Measurements from ENCODE around the gene CLIP2. TPM values are rescaled to one million over a fixed set of nuclear protein-coding genes. Genes with fewer than 3 reads are reported as not detected.

The CLIP2 gene
- polyA plus RNA-seq, 1 donor from 2014 or later: 25.7 TPM

- no peaks in the 10 kb centered on the region for H3K9me2 ChIP-seq (ENCODE audit: insufficient read depth, low read length)
- no peaks in the 10 kb centered on the region for H3F3A ChIP-seq (ENCODE audit: insufficient read depth, low read length, poor library complexity, severe bottlenecking)
- no peaks in the 10 kb centered on the region for H3K79me2 ChIP-seq (replicated peaks; ENCODE audit: insufficient read depth, low read length)
- no peak overlapping the region for H3K4me3 ChIP-seq (ENCODE audit: low read length)
- H3K9me3 ChIP-seq (ENCODE audit: low read length): no peaks in the 10 kb centered on the region
- no peak overlapping the region for H3K9ac ChIP-seq (ENCODE audit: low read length)
- H2AFZ ChIP-seq (ENCODE audit: low read depth, low read length): no peak overlapping the region
- H3K27me3 ChIP-seq (ENCODE audit: insufficient read depth, low read depth, low read length): no peaks in the 10 kb centered on the region
- no peaks in the 10 kb centered on the region for H3K36me3 ChIP-seq (ENCODE audit: insufficient read depth, low read length)
- no peak overlapping the region for H3K4me2 ChIP-seq (ENCODE audit: low read length)
- H3K27ac ChIP-seq (ENCODE audit: low read length): no peak overlapping the region
- no peaks in the 10 kb centered on the region for H4K20me1 ChIP-seq (ENCODE audit: insufficient read depth)
- TF ChIP-seq EZH2 (IDR thresholded peaks at IDR 0.05; ENCODE audit: borderline replicate concordance, insufficient read depth, low read length, poor library complexity, severe bottlenecking): no peak
- no peak for TF ChIP-seq CTCF (IDR thresholded peaks at IDR 0.05; ENCODE audit: poor library complexity, severe bottlenecking)
- no peak for TF ChIP-seq RAD21 (conservative IDR thresholded peaks at IDR 0.05)
- no peak for TF ChIP-seq TAF1 (IDR thresholded peaks at IDR 0.05; ENCODE audit: low read depth)
- no peak for TF ChIP-seq SMC3 (conservative IDR thresholded peaks at IDR 0.05; ENCODE audit: poor library complexity)
- TF ChIP-seq EP300 (conservative IDR thresholded peaks at IDR 0.05; ENCODE audit: poor library complexity, severe bottlenecking): no peak
- TF ChIP-seq MXI1 (conservative IDR thresholded peaks at IDR 0.05; ENCODE audit: poor library complexity, severe bottlenecking): no peak
- TF ChIP-seq POLR2AphosphoS5 (IDR thresholded peaks at IDR 0.05): no peak
- no peak for TF ChIP-seq REST (IDR thresholded peaks at IDR 0.05; ENCODE audit: borderline replicate concordance)
These were observed 54.3 kb downstream of the CLIP2 start for GRCh38 chr7:74343281-74344131.

GRCh38 chr7:74344132-74344496, 54.9 kb downstream of the CLIP2 start:
- Histone ChIP-seq H3K9me3 (ENCODE audit: low read length) (no peaks in the 10 kb centered on the region), H4K20me1 (ENCODE audit: insufficient read depth) (no peaks in the 10 kb centered on the region), H3K27me3 (ENCODE audit: insufficient read depth, low read depth, low read length) (no peaks in the 10 kb centered on the region), H3K4me2 (ENCODE audit: low read length) (no peak overlapping the region), H3K36me3 (ENCODE audit: insufficient read depth, low read length) (no peaks in the 10 kb centered on the region), H3K9ac (ENCODE audit: low read length) (no peak overlapping the region), H3F3A (ENCODE audit: insufficient read depth, low read length, poor library complexity, severe bottlenecking) (no peaks in the 10 kb centered on the region), H3K9me2 (ENCODE audit: insufficient read depth, low read length) (no peaks in the 10 kb centered on the region), H3K4me3 (ENCODE audit: low read length) (no peak overlapping the region), H2AFZ (ENCODE audit: low read depth, low read length) (no peak overlapping the region), H3K79me2 (replicated peaks; ENCODE audit: insufficient read depth, low read length) (no peaks in the 10 kb centered on the region), H3K27ac (ENCODE audit: low read length) (no peak overlapping the region)
- no peak for TF ChIP-seq EP300 (conservative IDR thresholded peaks at IDR 0.05; ENCODE audit: poor library complexity, severe bottlenecking)
- no peak for TF ChIP-seq POLR2AphosphoS5 (IDR thresholded peaks at IDR 0.05)
- TF ChIP-seq EZH2 (IDR thresholded peaks at IDR 0.05; ENCODE audit: borderline replicate concordance, insufficient read depth, low read length, poor library complexity, severe bottlenecking): no peak
- TF ChIP-seq TAF1 (IDR thresholded peaks at IDR 0.05; ENCODE audit: low read depth): no peak
- TF ChIP-seq SMC3 (conservative IDR thresholded peaks at IDR 0.05; ENCODE audit: poor library complexity): no peak
- no peak for TF ChIP-seq CTCF (IDR thresholded peaks at IDR 0.05; ENCODE audit: poor library complexity, severe bottlenecking)
- TF ChIP-seq RAD21 (conservative IDR thresholded peaks at IDR 0.05): no peak
- TF ChIP-seq MXI1 (conservative IDR thresholded peaks at IDR 0.05; ENCODE audit: poor library complexity, severe bottlenecking): no peak
- no peak for TF ChIP-seq REST (IDR thresholded peaks at IDR 0.05; ENCODE audit: borderline replicate concordance)

Measured in neural cell (in vitro differentiated cells).